RCC 7860 (cell line): ENCODE measurements around the gene HLCS.
A peak's percentile ranks its signal among the peaks of the same experiment; 100 is the strongest.

ENCODE experiments used
- DNase-seq: peaks from one replicate; pipeline ENCODE4 v3.0.0-alpha.2; 2015; ENCODE audit warnings: low spot score
- FAIRE-seq: peaks from 2 replicates; lab custom pipeline; 2012; peaks lifted over from hg19 to GRCh38; lab: Jason Lieb, UNC

The HLCS gene

GRCh38 chr21:36916718-36917117 lies 49.8 kb downstream of the HLCS start:
- DNase-seq (no peak), FAIRE-seq (no peak)

- FAIRE-seq = no peak
- DNase-seq = no peak
Measured at GRCh38 chr21:36915696-36916245, 50.7 kb downstream of the HLCS start.

DNA sequence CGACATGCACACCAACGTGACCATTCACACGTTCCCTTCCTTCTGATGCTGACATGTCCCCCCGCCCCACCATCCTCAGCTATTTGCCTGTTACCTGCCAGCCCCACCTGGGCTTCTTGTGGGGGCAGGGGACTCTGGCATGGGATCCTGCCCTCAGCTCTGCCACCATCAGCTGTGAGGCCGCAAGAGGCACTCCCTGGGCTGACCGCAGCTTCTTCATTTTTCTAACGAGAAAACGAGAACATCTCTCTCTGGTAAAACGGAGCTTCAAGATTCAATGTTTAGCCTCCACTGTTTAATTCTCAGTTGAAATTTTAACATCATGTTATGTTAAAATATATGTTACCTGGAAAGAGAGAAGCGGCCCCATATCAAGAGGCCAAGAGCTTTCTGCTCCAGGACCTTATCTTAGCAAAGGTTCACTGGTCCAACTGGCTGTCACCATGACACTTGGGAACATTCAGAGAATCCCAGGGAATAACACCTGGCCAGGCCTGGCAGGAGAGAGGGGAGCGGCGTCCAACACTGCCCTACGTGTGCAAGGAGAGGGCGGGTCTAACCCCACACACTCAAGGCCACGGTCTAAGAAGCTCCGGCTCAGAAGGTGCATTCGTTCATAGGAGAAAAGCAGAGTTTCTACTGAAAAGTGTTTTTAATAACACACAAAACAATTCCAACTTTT lies 51.3 kb downstream of the HLCS start:
- no peak for FAIRE-seq
- no peak for DNase-seq

GRCh38 chr21:36914244-36915013 lies 52.0 kb downstream of the HLCS start:
- DNase-seq (no peak), FAIRE-seq (no peak)

GRCh38 chr21:36913247-36914169 lies 53.0 kb downstream of the HLCS start:
- DNase-seq = no peak
- no peak for FAIRE-seq

DNA sequence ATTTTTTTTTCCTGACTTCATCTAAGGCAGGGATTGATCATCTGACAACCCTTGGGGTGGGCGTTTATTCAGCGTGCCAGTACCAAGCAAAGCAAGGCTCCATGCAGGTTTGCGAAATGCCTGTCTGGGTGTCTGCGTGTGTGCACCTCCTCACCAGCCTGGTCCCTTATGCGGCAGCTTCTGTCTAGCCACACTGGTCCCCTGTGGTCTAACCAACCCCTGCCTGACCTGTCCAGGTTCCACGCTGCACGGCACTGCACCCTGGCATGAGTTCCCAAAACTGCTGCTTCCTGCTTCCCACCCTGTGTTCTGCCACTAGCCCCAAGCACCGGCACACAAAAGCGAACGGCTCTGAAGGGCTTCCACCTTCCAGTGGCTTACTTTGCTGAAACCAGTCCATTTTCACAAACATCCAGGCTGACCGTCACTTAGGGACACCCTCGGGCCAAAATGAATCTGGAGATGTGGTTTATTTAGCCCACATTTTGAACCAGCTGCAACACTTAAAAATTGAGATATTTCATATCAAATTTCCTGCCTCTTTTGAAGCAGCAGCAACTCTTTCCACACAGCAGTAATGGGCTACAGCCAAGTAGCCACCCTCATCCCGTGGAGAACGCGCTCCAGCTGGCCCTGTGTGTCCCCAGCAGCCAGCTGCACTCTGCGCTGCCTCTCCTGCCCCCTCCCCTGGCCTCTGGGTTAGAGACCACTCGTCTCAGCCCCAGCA lies 55.7 kb downstream of the HLCS start:
- DNase-seq (no peak), FAIRE-seq (no peak)

DNA sequence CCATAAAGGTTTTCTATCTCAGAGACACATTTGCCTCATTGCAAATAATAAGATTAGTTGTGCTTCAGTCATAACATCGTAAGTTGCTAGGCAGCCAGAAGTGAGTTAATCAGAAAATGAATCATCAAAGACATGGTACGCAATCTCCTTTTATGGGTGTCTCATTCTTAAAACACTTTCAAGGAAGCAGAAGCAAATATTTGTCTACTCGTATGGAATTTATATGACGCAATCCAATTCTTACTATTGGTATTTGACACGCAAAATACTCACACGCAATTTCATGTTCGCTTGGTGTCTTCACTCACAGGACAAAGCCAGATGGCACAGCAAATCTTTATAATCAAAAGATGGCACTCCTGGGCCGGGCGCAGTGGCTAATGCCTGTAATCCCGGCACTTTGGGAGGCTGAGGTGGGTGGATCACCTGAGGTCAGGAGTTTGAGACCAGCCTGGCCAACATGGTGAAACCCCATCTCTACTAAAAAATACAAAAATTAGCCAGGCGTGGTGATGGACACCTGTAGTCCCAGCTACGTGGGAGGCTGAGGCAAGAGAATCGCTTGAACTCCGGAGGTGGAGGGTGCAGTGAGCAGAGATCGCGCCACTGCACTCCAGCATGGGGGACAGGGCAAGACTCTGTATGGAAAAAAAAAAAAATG lies 56.4 kb downstream of the HLCS start:
- DNase-seq (peak; percentile 99), FAIRE-seq (peak; percentile 90)

- FAIRE-seq (no peak), DNase-seq (no peak)
Measured at GRCh38 chr21:36909423-36909822, 57.0 kb downstream of the HLCS start.

DNA sequence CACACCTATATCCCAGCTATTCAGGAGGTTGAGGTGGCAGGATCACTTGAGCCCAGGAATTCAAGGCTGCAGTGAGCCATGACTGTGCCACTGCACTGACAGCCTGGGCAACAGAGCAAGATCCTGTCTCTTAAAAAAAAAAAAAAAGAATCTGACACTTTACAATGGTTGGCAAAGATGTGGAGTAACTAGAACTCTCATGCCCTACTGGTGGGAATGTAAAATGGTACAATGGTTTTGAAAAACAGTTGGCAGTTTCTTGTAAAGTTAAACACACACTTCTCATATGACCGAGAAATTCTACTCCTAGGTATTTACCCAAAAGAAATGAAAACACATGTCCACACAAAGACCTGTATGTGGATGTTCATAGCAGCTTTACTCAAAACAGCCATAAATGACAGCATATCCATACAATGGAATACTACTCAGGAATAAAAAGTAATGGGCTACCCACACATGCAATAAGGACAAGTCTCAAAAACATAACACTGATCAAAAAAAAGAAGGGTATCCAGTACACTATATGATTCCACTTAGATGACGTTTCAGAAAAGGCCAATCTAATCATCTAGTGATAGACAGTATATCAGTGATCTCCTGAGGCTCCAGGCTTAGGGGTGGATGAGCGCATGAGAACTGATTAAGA lies 58.1 kb downstream of the HLCS start:
- no peak for FAIRE-seq
- DNase-seq = no peak

DNA sequence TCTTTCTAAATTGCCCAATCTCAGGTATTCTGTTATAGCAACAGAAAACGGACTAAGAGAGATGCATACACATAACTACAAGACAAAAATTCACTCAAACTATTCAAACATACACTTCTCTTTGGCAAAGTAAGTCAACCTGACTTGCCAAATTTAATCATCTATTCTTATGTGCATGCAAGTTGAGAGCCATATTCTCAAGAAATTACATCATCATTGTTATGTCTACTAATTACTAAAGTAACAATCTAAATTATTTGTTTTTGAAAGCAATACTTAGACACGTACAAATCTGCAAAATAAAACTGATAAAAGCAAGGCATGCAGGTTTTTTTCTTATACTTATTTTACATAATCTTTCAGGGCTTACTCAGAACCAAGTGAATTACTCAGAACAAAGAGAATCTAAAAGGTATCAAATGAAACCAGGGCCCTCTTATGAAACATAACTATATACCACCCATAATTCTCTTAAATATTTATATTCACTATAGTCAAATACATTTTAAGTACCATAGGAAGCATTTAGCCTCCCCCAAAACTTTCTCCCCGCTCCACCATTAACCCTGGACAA lies 62.3 kb downstream of the HLCS start:
- FAIRE-seq (no peak), DNase-seq (no peak)

DNA sequence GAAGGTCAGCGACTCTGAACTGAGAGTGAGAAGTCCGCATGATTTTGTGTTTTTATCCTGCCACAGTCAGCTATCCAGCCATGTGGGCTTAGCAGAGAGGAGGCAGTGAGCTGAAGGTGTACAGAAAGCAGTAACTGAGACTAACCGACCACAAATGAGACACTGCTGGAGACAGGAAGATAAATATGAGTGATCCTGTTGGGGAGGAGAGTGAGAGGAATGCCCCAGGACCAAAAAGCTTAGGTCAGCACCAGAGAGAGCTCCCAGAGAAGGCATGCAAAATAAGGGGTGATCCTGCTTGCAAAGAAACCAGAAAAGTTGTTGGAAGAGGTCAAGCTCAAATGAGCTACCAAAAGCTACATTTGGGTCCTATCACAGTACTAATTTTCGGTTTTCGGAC lies 63.7 kb downstream of the HLCS start:
- DNase-seq (peak; percentile 9), FAIRE-seq (no peak)

DNA sequence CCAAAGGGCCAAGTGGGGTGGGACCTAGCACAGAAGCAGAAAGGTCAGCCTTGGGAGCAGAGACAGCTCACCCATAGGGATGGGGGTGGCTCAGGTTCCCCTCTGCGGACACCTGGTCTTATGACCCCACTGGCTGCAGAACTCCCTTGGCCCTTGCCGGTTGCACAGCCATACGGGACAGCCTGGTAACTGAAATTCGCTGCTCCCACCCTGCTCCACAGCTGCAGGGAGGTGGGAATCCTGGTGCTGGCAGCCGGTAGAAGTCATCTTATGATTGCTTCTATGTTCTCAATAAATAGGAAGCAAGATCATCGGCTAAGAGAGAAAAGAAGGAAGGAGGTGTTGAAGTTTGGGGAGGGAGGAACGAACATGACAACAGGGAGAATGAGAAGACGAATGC lies 64.1 kb downstream of the HLCS start:
- no peak for FAIRE-seq

GRCh38 chr21:36901575-36901974 lies 64.9 kb downstream of the HLCS start:
- no peak for DNase-seq
- FAIRE-seq = no peak

More for the DNA sequence above, 64.1 kb downstream of the HLCS start:
- DNase-seq = no peak

DNA sequence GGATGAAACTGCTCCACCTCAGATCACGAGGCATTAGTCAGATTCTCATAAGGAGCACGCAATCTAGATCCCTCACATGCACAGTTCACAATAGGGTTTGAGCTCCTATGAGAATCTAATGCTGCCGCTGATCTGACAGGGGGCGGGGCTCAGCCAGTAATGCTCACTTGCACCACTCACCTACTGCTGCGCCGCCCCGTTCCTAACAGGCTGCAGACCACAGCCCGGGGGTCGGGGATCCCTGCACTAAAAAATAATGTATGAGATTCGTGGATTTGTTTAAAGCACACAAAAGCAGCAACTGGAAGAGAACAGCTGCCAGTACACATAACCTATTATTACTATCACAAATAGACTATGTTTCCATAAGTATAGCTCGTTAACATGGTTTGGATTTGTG lies 72.9 kb downstream of the HLCS start:
- FAIRE-seq = no peak
- DNase-seq = no peak

DNA sequence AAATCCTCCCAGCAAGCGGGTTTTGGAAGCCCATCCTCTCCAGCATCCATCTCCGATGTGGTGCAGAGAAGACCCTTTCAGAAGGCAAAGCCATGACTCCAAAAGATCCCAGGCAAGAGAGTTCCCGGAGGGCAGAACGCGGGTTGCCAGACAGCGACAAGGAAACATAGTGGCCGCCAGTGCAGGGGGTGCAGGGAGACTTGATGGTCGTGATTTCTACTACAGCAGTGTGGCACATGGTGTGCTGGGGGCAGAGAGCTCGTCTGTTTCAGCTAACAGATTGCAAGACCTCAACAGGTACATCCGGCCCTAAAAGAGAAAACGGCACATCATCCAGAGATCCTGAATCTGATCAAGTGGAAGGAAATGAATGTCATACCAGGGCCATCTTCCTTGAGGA lies 74.3 kb downstream of the HLCS start:
- no peak for FAIRE-seq

DNA sequence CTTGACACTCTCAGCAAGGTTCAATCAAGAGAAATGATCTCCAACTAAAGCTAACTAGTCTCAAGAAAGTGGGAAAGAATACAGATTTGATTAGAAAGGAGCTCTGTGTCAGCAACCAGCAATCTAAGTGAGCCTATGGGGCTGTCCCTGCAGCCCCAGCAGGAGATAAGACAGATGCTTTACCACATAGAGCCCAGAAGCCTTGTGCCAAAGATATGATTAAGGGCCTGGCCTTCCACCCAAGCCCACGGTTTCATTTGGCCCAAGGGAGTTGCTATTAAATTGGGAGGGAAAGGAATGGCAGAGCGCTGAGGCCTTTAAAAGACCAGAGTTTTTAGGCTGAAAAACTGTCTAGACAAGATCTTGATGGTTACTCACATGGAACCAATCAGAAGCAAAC lies 74.8 kb downstream of the HLCS start:
- DNase-seq = no peak

More for the DNA sequence above, 74.3 kb downstream of the HLCS start:
- no peak for DNase-seq

GRCh38 chr21:36891121-36891520 lies 75.3 kb downstream of the HLCS start:
- FAIRE-seq = no peak
- no peak for DNase-seq

More for the DNA sequence above, 74.8 kb downstream of the HLCS start:
- no peak for FAIRE-seq

GRCh38 chr21:36890086-36890485 lies 76.4 kb downstream of the HLCS start:
- FAIRE-seq (no peak), DNase-seq (no peak)

- no peak for DNase-seq
- FAIRE-seq = no peak
Measured at GRCh38 chr21:36889401-36889800, 77.1 kb downstream of the HLCS start.
